Peyer's patch (tissue), 4 donors: ENCODE data around the gene EFHD1.

Source experiments
- CTCF ChIP-seq, 6 experiments: fragments of 450-650 bp in 4 of 6; fragments of 200-600 bp in 2 of 6; sonication (generic) in 1 of 6; IDR thresholded peaks; one replicate each; pipeline ENCODE4 v1.5.1; 2017 to 2019; ENCODE audit warnings: antibody characterized with exemption in 6 of 6, mild to moderate bottlenecking in 3 of 6, moderate library complexity in 1 of 6
- POLR2A ChIP-seq, 2 donors: fragments of 450-650 bp; IDR thresholded peaks; one replicate each; pipeline ENCODE4 v1.5.1; 2017; ENCODE audit warnings: antibody characterized with exemption in 2 of 2, mild to moderate bottlenecking in 2 of 2, moderate library complexity in 2 of 2

- TF ChIP-seq CTCF (IDR thresholded peaks at IDR 0.05) (no peak), POLR2A (IDR thresholded peaks at IDR 0.05) (no peak)
These were observed 98.1 kb downstream of the EFHD1 start for GRCh38 chr2:232731470-232731869.
